Measurements from ENCODE around the gene SLC25A10.

SLC25A10 gene

DNA sequence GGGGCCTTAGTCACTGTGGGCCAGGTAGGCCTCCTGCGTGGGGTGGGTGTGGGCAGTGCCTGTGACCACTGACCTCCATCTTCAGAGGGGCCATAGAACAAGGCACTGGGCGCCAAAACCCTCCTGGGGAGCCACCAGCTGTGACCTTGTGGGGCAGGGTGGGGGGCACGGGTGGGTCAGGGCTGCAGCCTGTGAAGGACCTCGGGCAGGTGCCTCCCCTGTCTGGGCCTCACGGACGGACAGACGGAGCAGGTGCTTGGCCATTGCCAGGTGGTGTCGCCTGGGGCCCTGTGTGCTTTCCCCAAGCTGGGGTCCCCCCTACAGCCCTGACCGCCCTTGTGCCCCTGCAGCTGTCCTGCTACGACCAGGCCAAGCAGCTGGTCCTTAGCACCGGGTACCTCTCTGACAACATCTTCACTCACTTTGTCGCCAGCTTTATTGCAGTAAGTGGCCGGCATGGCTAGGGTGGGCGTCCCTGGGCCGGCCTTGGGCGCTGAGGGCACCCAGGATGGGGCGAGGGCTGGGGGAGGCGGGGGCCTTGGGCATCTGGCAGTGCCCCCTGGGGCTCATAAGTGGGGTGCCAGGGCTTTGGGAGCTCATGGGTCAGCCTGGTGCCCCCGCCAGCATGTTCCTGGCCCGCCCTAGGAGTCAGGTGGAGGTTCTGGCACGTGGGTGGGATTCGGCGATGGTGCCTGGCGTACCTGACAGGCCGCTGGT is 5.1 kb downstream of the SLC25A10 start:
- Histone ChIP-seq H3K27ac (ENCODE audit: low read length) (no peak overlapping the region), H3K36me3 (ENCODE audit: control insufficient read depth in 1 of 2, insufficient read depth in 2 of 2, low read length in 2 of 2) (no peaks in the 10 kb centered on the region), H3K9me3 (ENCODE audit: control insufficient read depth in 1 of 2, low read length in 2 of 2) (no peaks in the 10 kb centered on the region), H3K27me3 (ENCODE audit: low read depth, low read length) (no peaks in the 10 kb centered on the region), H3K4me1 (ENCODE audit: control insufficient read depth in 1 of 2, insufficient read depth in 2 of 2, low read length in 2 of 2) (peaks cover 0 to 8% of the 10 kb centered on the region in 2 donors), H3K4me3 (ENCODE audit: low read depth in 1 of 2, low read length in 2 of 2) (no peak overlapping the region)

DNA sequence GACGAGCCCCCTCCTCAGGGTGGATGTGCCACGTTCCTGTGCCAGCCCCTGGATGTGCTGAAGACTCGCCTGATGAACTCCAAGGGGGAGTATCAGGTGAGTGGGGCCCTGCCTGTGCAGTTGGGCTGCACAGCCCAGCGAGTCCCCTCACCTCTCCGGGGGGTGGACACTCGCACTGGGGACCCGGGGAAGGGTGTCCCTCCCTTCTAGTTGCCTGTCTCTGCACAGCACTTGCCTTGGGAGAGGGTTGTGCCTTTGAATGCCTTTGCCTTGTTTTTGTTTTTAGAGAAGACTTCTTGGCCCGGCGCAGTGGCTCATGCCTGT is 5.6 kb downstream of the SLC25A10 start:
- Histone ChIP-seq H3K4me1 (ENCODE audit: control insufficient read depth in 1 of 2, insufficient read depth in 2 of 2, low read length in 2 of 2) (peaks cover 0 to 6% of the 10 kb centered on the region in 2 donors), H3K9me3 (ENCODE audit: control insufficient read depth in 1 of 2, low read length in 2 of 2) (no peaks in the 10 kb centered on the region), H3K36me3 (ENCODE audit: control insufficient read depth in 1 of 2, insufficient read depth in 2 of 2, low read length in 2 of 2) (no peaks in the 10 kb centered on the region), H3K27me3 (ENCODE audit: low read depth, low read length) (no peaks in the 10 kb centered on the region), H3K4me3 (ENCODE audit: low read depth in 1 of 2, low read length in 2 of 2) (no peak overlapping the region), H3K27ac (ENCODE audit: low read length) (no peak overlapping the region)

DNA sequence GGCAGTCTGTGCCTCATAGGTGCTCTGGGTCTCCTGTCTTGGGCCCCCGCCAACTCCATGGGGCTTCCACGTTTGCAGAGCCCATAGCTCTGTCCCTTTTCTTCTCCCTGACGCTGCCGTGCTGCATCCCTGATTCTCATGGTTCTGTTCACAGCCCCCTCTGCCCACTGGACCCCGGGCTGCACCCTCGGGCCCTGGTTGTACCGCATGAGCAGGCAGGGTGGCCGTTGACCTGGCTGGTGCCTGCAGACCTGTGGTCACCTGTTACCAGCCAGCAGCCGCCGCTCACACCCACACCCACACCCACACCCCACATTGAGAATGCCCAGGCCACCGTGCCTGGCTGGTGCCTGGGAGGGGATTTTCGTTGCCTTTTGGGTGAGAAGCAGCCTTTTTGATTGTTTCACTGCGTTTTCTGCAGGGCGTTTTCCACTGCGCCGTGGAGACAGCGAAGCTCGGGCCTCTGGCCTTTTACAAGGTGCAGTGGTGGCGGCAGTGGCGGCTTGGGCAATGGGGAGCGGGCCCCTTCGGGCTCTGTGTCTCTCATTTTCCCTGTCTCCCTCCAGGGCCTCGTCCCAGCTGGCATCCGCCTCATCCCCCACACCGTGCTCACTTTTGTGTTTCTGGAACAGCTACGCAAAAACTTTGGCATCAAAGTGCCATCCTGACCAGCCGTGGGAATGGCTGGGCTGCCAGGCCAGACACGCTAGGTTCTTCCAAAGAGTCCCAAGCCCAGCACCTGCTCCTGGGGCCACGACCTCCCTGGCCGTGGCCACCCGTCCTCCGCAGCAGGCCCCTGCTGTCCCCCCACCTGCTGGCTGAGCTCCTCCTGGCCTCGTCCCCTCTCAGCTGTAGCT is 7.6 kb downstream of the SLC25A10 start:
- Histone ChIP-seq H3K4me1 (ENCODE audit: control insufficient read depth in 1 of 2, insufficient read depth in 2 of 2, low read length in 2 of 2) (no peaks in the 10 kb centered on the region), H3K9me3 (ENCODE audit: control insufficient read depth in 1 of 2, low read length in 2 of 2) (no peaks in the 10 kb centered on the region), H3K27me3 (ENCODE audit: low read depth, low read length) (no peaks in the 10 kb centered on the region), H3K27ac (ENCODE audit: low read length) (no peak overlapping the region), H3K36me3 (ENCODE audit: control insufficient read depth in 1 of 2, insufficient read depth in 2 of 2, low read length in 2 of 2) (no peaks in the 10 kb centered on the region), H3K4me3 (ENCODE audit: low read depth in 1 of 2, low read length in 2 of 2) (no peak overlapping the region)

DNA sequence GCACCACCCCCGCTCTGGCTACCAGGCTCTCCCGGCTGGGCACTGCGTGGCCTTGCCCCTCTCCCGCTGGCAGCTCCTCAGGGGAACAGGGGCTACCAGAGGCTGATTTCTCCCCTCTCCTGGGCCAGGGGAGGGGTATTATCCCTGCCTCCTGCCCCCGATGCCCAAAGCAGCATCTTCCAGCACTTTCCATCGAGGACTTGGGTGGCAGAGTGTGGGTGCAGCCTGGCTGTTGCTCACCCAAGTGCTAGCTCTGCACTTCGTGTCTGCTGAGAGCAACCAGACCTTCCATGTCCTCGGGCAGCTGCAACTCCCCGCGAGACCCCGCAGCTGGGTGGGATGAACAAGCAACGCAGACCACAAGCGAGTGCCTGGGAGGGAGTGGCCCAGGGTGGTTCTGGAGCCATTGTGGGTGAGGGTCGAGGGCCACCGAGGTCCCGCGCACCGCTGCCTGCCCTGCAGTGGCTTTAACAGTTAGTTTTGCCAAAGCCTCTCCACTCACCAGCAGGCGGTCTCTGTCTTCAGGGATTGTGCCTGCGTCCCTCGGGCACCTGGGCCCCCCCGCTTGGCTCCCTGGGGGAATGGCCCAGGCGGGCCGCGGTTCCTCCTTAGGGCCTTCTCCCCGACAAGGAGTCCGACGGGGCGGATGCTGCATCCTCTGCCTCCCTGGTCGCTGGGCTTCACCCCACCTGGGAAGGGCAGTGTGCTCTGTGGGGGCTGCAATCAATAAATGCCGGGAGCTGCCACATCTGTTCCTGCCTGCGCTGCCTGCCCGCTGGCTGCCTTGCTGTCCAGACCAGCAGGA is 8.4 kb downstream of the SLC25A10 start:
- no peaks in the 10 kb centered on the region for H3K36me3 ChIP-seq (ENCODE audit: control insufficient read depth in 1 of 2, insufficient read depth in 2 of 2, low read length in 2 of 2)
- H3K27ac ChIP-seq (ENCODE audit: low read length), result no peak overlapping the region
- H3K27me3 ChIP-seq (ENCODE audit: low read depth, low read length), result no peaks in the 10 kb centered on the region
- H3K9me3 ChIP-seq (ENCODE audit: control insufficient read depth in 1 of 2, low read length in 2 of 2), result no peaks in the 10 kb centered on the region
- no peak overlapping the region for H3K4me3 ChIP-seq (ENCODE audit: low read depth in 1 of 2, low read length in 2 of 2)
- no peaks in the 10 kb centered on the region for H3K4me1 ChIP-seq (ENCODE audit: control insufficient read depth in 1 of 2, insufficient read depth in 2 of 2, low read length in 2 of 2)

GRCh38 chr17:81722184-81723120 is 10.4 kb downstream of the SLC25A10 start:
- no peak overlapping the region for H3K27ac ChIP-seq (ENCODE audit: low read length)
- H3K36me3 ChIP-seq (ENCODE audit: control insufficient read depth in 1 of 2, insufficient read depth in 2 of 2, low read length in 2 of 2), result no peaks in the 10 kb centered on the region
- no peaks in the 10 kb centered on the region for H3K9me3 ChIP-seq (ENCODE audit: control insufficient read depth in 1 of 2, low read length in 2 of 2)
- no peaks in the 10 kb centered on the region for H3K27me3 ChIP-seq (ENCODE audit: low read depth, low read length)
- H3K4me1 ChIP-seq (ENCODE audit: control insufficient read depth in 1 of 2, insufficient read depth in 2 of 2, low read length in 2 of 2), result no peaks in the 10 kb centered on the region
- no peak overlapping the region for H3K4me3 ChIP-seq (ENCODE audit: low read depth in 1 of 2, low read length in 2 of 2)

DNA sequence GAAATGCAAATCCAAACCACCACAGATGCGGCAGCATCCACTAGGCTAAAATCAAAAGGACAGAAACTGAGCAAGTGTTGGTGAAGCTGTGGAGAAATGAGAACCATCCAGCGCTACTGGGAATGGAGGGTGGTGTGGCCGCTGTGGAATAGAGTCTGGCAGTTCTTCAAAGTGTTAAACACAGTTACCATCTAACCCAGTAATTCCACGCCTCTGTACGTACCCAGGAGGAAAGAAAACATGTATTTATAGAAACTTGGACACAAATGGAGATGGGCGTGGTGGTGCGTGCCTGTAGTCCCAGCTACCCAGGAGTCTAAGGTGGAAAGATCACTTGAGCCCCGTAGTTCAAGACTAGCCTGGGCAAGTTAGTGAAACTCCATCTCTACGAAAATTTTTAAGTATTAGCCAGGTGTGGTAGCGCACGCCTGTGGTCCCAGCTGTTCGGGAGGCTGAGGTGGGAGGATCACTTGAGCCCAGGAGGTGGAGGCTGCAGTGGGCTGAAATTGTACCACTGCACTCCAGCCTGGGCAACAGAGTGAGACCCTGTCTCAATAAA is 11.6 kb downstream of the SLC25A10 start:
- H3K9me3 ChIP-seq (ENCODE audit: control insufficient read depth in 1 of 2, low read length in 2 of 2), result no peaks in the 10 kb centered on the region
- no peaks in the 10 kb centered on the region for H3K36me3 ChIP-seq (ENCODE audit: control insufficient read depth in 1 of 2, insufficient read depth in 2 of 2, low read length in 2 of 2)
- no peak overlapping the region for H3K4me3 ChIP-seq (ENCODE audit: low read depth in 1 of 2, low read length in 2 of 2)
- H3K4me1 ChIP-seq (ENCODE audit: control insufficient read depth in 1 of 2, insufficient read depth in 2 of 2, low read length in 2 of 2), result no peaks in the 10 kb centered on the region
- H3K27ac ChIP-seq (ENCODE audit: low read length), result no peak overlapping the region
- no peaks in the 10 kb centered on the region for H3K27me3 ChIP-seq (ENCODE audit: low read depth, low read length)

- Histone ChIP-seq H3K36me3 (ENCODE audit: control insufficient read depth in 1 of 2, insufficient read depth in 2 of 2, low read length in 2 of 2) (no peaks in the 10 kb centered on the region), H3K4me1 (ENCODE audit: control insufficient read depth in 1 of 2, insufficient read depth in 2 of 2, low read length in 2 of 2) (no peaks in the 10 kb centered on the region), H3K27me3 (ENCODE audit: low read depth, low read length) (no peaks in the 10 kb centered on the region), H3K9me3 (ENCODE audit: control insufficient read depth in 1 of 2, low read length in 2 of 2) (no peaks in the 10 kb centered on the region), H3K4me3 (ENCODE audit: low read depth in 1 of 2, low read length in 2 of 2) (no peak overlapping the region), H3K27ac (ENCODE audit: low read length) (no peak overlapping the region)
Measured at GRCh38 chr17:81725439-81725838, 13.4 kb downstream of the SLC25A10 start.

- Histone ChIP-seq H3K27me3 (ENCODE audit: low read depth, low read length) (no peaks in the 10 kb centered on the region), H3K4me3 (ENCODE audit: low read depth in 1 of 2, low read length in 2 of 2) (no peak overlapping the region), H3K36me3 (ENCODE audit: control insufficient read depth in 1 of 2, insufficient read depth in 2 of 2, low read length in 2 of 2) (no peaks in the 10 kb centered on the region), H3K4me1 (ENCODE audit: control insufficient read depth in 1 of 2, insufficient read depth in 2 of 2, low read length in 2 of 2) (no peaks in the 10 kb centered on the region), H3K27ac (ENCODE audit: low read length) (no peak overlapping the region), H3K9me3 (ENCODE audit: control insufficient read depth in 1 of 2, low read length in 2 of 2) (no peaks in the 10 kb centered on the region)
Measured at GRCh38 chr17:81726004-81726403, 13.9 kb downstream of the SLC25A10 start.

- no peak overlapping the region for H3K27ac ChIP-seq (ENCODE audit: low read length)
- H3K27me3 ChIP-seq (ENCODE audit: low read depth, low read length), result no peaks in the 10 kb centered on the region
- H3K4me1 ChIP-seq (ENCODE audit: control insufficient read depth in 1 of 2, insufficient read depth in 2 of 2, low read length in 2 of 2), result no peaks in the 10 kb centered on the region
- H3K36me3 ChIP-seq (ENCODE audit: control insufficient read depth in 1 of 2, insufficient read depth in 2 of 2, low read length in 2 of 2), result no peaks in the 10 kb centered on the region
- H3K4me3 ChIP-seq (ENCODE audit: low read depth in 1 of 2, low read length in 2 of 2), result no peak overlapping the region
- no peaks in the 10 kb centered on the region for H3K9me3 ChIP-seq (ENCODE audit: control insufficient read depth in 1 of 2, low read length in 2 of 2)
Measured at GRCh38 chr17:81727324-81728031, 15.4 kb downstream of the SLC25A10 start.
